Upper lobe of left lung (tissue), 4 donors: Measurements from ENCODE around the gene SF3A2.

Experiments
- POLR2AphosphoS5 ChIP-seq, 2 donors: sonication (generic); formaldehyde crosslinking; IDR thresholded peaks; one replicate each; pipeline ENCODE4 v1.5.1; 2017; ENCODE audit warnings: antibody characterized with exemption in 2 of 2
- TF ChIP-seq, protein P1 (sequence below), 6 experiments: fragments of 450-650 bp in 4 of 6; fragments of 200-600 bp in 2 of 6; sonication (generic) in 2 of 6; IDR thresholded peaks; one replicate each; pipeline ENCODE4 v1.5.1; 2016 to 2019; ENCODE audit warnings: antibody characterized with exemption in 6 of 6

DNA sequence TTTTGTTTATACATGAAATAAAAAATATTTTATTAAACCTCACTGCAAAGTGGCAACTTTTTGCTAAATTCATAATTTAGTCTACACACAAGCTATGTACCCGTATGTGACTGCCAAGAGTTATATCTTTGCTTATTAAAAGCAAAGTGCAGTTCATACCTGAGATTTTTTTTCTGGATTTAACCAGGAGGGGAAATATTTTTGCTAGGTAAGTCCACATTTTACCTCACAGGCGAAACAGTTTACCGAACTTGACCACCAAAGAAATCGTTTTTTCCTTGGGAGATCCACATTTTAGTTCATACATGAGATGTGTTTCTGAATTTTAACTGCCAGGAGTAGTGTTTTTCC, 31.8 kb downstream of the SF3A2 start:
- TF ChIP-seq, protein P1, sequence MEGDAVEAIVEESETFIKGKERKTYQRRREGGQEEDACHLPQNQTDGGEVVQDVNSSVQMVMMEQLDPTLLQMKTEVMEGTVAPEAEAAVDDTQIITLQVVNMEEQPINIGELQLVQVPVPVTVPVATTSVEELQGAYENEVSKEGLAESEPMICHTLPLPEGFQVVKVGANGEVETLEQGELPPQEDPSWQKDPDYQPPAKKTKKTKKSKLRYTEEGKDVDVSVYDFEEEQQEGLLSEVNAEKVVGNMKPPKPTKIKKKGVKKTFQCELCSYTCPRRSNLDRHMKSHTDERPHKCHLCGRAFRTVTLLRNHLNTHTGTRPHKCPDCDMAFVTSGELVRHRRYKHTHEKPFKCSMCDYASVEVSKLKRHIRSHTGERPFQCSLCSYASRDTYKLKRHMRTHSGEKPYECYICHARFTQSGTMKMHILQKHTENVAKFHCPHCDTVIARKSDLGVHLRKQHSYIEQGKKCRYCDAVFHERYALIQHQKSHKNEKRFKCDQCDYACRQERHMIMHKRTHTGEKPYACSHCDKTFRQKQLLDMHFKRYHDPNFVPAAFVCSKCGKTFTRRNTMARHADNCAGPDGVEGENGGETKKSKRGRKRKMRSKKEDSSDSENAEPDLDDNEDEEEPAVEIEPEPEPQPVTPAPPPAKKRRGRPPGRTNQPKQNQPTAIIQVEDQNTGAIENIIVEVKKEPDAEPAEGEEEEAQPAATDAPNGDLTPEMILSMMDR (IDR thresholded peaks at IDR 0.05), result no peak
- TF ChIP-seq POLR2AphosphoS5 (IDR thresholded peaks at IDR 0.05), result no peak
